Stomach (tissue), 9 donors: ENCODE results near the gene PTPRD. TPM values are rescaled to one million over a fixed set of nuclear protein-coding genes. Genes with fewer than 3 reads are reported as not detected.

Experiments used
- DNase-seq, 2 donors: peaks; one replicate each; pipeline versions ENCODE4 v3.0.0 to v3.0.0-alpha.2; 2013 to 2019
- H3K27ac ChIP-seq, 5 donors: fragments of 200-600 bp in 4 of 5; sonication (generic) in 4 of 5; one replicate each; pipeline ENCODE4 v1.5.1; 2013 to 2019; ENCODE audit warnings: mild to moderate bottlenecking in 1 of 5, moderate library complexity in 1 of 5
- H3K27me3 ChIP-seq, 3 donors: fragments of 200-600 bp; sonication (generic); one replicate each; pipeline ENCODE4 v1.5.1; 2017 to 2019; ENCODE audit warnings: mixed run types in 1 of 3
- H3K36me3 ChIP-seq, 4 donors: fragments of 200-600 bp; sonication (generic); 1 replicate in 3 of 4; 2 replicates in 1 of 4; pipeline ENCODE4 v1.5.1; 2016 to 2019
- H3K4me1 ChIP-seq, 4 donors: fragments of 200-600 bp; sonication (generic); one replicate each; pipeline ENCODE4 v1.5.1; 2016 to 2019
- H3K4me3 ChIP-seq, 4 donors: fragments of 200-600 bp; sonication (generic) in 3 of 4; one replicate each; pipeline ENCODE4 v1.5.1; 2016 to 2019; ENCODE audit warnings: mild to moderate bottlenecking in 1 of 4
- H3K9me3 ChIP-seq, 4 donors: fragments of 200-600 bp; sonication (generic); one replicate each; pipeline ENCODE4 v1.5.1; 2016 to 2019
- EP300 ChIP-seq: sonication (generic); formaldehyde crosslinking; IDR thresholded peaks from one replicate; pipeline ENCODE4 v1.6.1; 2017; ENCODE audit warnings: antibody characterized with exemption
- POLR2A ChIP-seq, 4 donors: fragments of 450-650 bp; IDR thresholded peaks; one replicate each; pipeline ENCODE4 v1.6.1; 2016; ENCODE audit warnings: antibody characterized with exemption in 4 of 4, control low read depth in 2 of 4, mild to moderate bottlenecking in 1 of 4, moderate library complexity in 1 of 4
- POLR2AphosphoS5 ChIP-seq, 3 donors: sonication (generic); formaldehyde crosslinking; IDR thresholded peaks; one replicate each; pipeline ENCODE4 v1.6.1; 2016; ENCODE audit warnings: antibody characterized with exemption in 3 of 3
- WGBS, 5 donors: extraction: QIAGEN DNeasy Blood & Tissue Kit in 3 of 5; methylation state at CpG; one replicate each; pipeline versions ENCODE4 v1.1.5 to v1.1.7; 2013 to 2018; 5-methylcytosine and 5-hydroxymethylcytosine counted together
- intact Hi-C: fragments of 100-400 bp; cut with DNase I; formaldehyde crosslinking; loops from one replicate; pipeline ENCODE4 v1.15.1; 2023; ENCODE audit warnings: low total_unique reads
- polyA plus RNA-seq, 3 donors: library from polyadenylated mRNA; stranded (reverse); fragments of 200-250 nt; gene quantifications; one replicate each; pipeline ENCODE4 v1.2.3, GENCODE V29; 2013
- total RNA-seq, 5 donors: library from RNA; depleted of rRNA; stranded (reverse); fragments of >200 nt; gene quantifications; one replicate each; pipeline versions ENCODE4 v1.1.0 to v1.2.3, GENCODE V29; 2014 to 2016
- TF ChIP-seq, protein P1 (sequence below), 7 experiments: fragments of 450-650 bp in 4 of 7; fragments of 200-600 bp in 3 of 7; sonication (generic) in 3 of 7; IDR thresholded peaks; one replicate each; pipeline ENCODE4 v1.5.1; 2016 to 2019; ENCODE audit warnings: antibody characterized with exemption in 7 of 7, control low read depth in 2 of 7, mild to moderate bottlenecking in 1 of 7
- donor health status: healthy with polysubstance abuse.
- donor health status: Bipolar disorder and iron deficiency.
- donor health status: healthy.

The PTPRD gene
- total and polyA plus RNA-seq, 8 donors: 0.12 to 53.1 (median 1.2) TPM

DNA sequence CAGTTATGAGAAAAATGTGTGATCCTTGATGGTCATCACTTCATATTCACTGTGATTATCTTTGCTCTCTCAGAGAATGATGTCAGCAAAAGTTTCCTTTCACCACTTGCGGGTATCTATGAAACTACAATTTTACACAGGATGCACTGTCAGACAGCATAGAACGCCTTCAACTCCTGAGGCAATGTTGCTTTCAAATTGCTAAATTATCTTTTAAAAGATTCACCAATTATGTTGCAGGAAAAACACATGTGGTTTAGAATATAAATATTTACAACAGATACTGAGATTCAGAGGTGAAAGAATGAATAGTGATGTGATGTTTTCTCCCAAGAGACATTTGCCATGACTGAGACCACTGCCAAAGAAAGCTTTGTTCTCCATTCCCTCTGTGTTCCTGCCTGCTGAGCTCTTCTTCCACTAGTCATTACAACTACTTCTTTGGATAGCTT, 1933.4 kb downstream of the PTPRD start:
- no peak for DNase-seq
- no peak overlapping the region for H3K4me3 ChIP-seq
- H3K4me1 ChIP-seq: no peaks in the 10 kb centered on the region
- H3K27ac ChIP-seq: no peak overlapping the region
- intact Hi-C loops: no loop called here
- H3K36me3 ChIP-seq: no peaks in the 10 kb centered on the region
- no peak for TF ChIP-seq POLR2AphosphoS5 (IDR thresholded peaks at IDR 0.05)
- TF ChIP-seq POLR2A (IDR thresholded peaks at IDR 0.05): no peak
- TF ChIP-seq, protein P1, sequence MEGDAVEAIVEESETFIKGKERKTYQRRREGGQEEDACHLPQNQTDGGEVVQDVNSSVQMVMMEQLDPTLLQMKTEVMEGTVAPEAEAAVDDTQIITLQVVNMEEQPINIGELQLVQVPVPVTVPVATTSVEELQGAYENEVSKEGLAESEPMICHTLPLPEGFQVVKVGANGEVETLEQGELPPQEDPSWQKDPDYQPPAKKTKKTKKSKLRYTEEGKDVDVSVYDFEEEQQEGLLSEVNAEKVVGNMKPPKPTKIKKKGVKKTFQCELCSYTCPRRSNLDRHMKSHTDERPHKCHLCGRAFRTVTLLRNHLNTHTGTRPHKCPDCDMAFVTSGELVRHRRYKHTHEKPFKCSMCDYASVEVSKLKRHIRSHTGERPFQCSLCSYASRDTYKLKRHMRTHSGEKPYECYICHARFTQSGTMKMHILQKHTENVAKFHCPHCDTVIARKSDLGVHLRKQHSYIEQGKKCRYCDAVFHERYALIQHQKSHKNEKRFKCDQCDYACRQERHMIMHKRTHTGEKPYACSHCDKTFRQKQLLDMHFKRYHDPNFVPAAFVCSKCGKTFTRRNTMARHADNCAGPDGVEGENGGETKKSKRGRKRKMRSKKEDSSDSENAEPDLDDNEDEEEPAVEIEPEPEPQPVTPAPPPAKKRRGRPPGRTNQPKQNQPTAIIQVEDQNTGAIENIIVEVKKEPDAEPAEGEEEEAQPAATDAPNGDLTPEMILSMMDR (IDR thresholded peaks at IDR 0.05): no peak
- TF ChIP-seq EP300: no peak
- no peaks in the 10 kb centered on the region for H3K27me3 ChIP-seq
- no peaks in the 10 kb centered on the region for H3K9me3 ChIP-seq
- 72 to 82% (median 76%) methylated on average over 2 of the region's 2 CpGs for WGBS, 5 donors

DNA sequence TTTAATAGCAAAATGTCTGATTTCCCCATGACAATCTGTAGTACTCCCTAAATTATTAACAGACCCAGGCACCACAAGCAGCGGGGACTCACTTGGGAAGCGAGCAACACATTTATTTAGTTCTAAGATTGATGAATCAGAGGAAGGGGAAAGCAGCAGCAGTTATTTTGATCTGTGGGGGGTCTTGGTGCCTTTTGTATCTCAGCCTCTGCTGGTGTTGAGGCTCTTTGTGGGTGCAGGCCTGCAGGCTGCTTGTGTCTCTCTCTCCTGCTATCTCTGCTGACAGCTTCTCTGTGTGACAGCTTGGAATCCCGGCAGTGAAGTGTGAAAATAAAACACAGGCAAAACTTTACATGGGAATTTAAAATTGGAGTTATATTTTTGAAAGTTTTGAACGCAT, 1935.1 kb downstream of the PTPRD start:
- Histone ChIP-seq H3K27me3 (no peaks in the 10 kb centered on the region), H3K9me3 (no peaks in the 10 kb centered on the region), H3K36me3 (no peaks in the 10 kb centered on the region), H3K4me3 (no peak overlapping the region), H3K4me1 (no peaks in the 10 kb centered on the region), H3K27ac (no peak overlapping the region)
- DNase-seq: no peak
- TF ChIP-seq POLR2A (IDR thresholded peaks at IDR 0.05) (no peak), EP300 (no peak), POLR2AphosphoS5 (IDR thresholded peaks at IDR 0.05) (no peak)
- TF ChIP-seq, protein P1 (IDR thresholded peaks at IDR 0.05): no peak
- 78 to 88% (median 82%) methylated on average over 4 of the region's 4 CpGs for WGBS, 5 donors
- intact Hi-C loops: no loop called here

DNA sequence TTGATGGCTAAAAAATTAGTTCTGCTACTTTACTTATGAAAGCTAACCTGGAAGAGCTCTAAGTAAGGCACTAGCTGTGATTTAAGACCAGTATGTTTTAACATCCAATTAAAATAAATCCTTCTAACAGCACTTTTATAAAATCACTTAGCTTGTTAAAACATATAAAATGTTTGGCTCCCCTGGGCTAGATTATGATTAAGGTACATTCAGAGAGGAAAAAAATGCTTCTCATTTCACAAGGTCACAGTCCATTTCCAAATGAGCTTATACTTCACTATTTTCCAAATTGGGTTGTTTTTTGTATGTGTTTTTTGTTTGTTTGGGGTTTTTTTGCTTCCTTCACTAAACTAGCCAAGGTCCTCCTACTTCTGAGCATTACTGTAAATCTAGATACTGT, 1938.3 kb downstream of the PTPRD start:
- H3K36me3 ChIP-seq: no peaks in the 10 kb centered on the region
- no peaks in the 10 kb centered on the region for H3K27me3 ChIP-seq
- no peaks in the 10 kb centered on the region for H3K4me1 ChIP-seq
- no peak overlapping the region for H3K27ac ChIP-seq
- TF ChIP-seq, protein P1 (IDR thresholded peaks at IDR 0.05): no peak
- TF ChIP-seq POLR2A (IDR thresholded peaks at IDR 0.05): no peak
- TF ChIP-seq POLR2AphosphoS5 (IDR thresholded peaks at IDR 0.05): no peak
- no peak for TF ChIP-seq EP300
- no peak overlapping the region for H3K4me3 ChIP-seq
- intact Hi-C loops: no loop called here
- no peaks in the 10 kb centered on the region for H3K9me3 ChIP-seq
- DNase-seq: no peak

DNA sequence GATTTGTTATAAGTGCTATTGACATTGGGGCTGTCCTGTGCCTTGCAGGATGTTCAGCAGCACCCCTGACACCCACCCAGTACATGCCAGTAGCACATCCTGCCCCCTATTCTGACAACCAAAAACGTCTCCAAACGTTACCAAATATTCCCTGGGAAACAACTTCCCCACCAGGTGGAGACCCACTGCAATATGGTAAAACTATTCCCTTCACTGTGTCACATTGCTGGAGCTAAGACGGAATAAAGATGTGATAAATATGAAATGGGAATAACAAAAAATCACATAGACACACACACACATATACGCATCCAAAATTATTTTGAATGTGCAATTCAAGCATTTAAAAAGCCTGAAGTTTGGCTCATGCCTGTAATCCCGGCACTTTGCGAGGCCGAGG, 1939.0 kb downstream of the PTPRD start:
- H3K27me3 ChIP-seq: no peaks in the 10 kb centered on the region
- WGBS, 5 donors: 78 to 84% (median 83%) methylated on average over 7 of the region's 7 CpGs
- H3K27ac ChIP-seq: no peak overlapping the region
- no peak overlapping the region for H3K4me3 ChIP-seq
- TF ChIP-seq POLR2A (IDR thresholded peaks at IDR 0.05) (no peak), POLR2AphosphoS5 (IDR thresholded peaks at IDR 0.05) (no peak), EP300 (no peak)
- TF ChIP-seq, protein P1 (IDR thresholded peaks at IDR 0.05): no peak
- H3K4me1 ChIP-seq: no peaks in the 10 kb centered on the region
- no peak for DNase-seq
- intact Hi-C loops: no loop called here
- no peaks in the 10 kb centered on the region for H3K9me3 ChIP-seq
- no peaks in the 10 kb centered on the region for H3K36me3 ChIP-seq
